Lower leg skin (tissue), 4 donors: ENCODE results near the gene RAB1A. TPM values are rescaled to one million over a fixed set of nuclear protein-coding genes. Genes with fewer than 3 reads are reported as not detected.
"Not testable (repeated sequence)": the region's sequence is repeated elsewhere in the genome, so short reads cannot be mapped to it uniquely, and the experiment has no call there.

Experiments
- DNase-seq, 2 donors: peaks; one replicate each; pipeline ENCODE4 v3.0.0-alpha.2; 2019; ENCODE audit warnings: low spot score in 2 of 2
- H3K4me3 ChIP-seq: fragments of 200-600 bp; sonication (generic); 2 replicates; pipeline ENCODE4 v1.5.1; 2017; ENCODE audit warnings: mild to moderate bottlenecking, low read depth; ENCODE audit not compliant: poor library complexity, severe bottlenecking
- CTCF ChIP-seq, 3 donors: fragments of 450-650 bp; IDR thresholded peaks; one replicate each; pipeline ENCODE4 v1.5.1; 2016; ENCODE audit warnings: antibody characterized with exemption in 3 of 3, mild to moderate bottlenecking in 3 of 3, moderate library complexity in 2 of 3
- POLR2A ChIP-seq, 2 donors: fragments of 450-650 bp; IDR thresholded peaks; one replicate each; pipeline ENCODE4 v1.6.1; 2016 to 2017; ENCODE audit warnings: antibody characterized with exemption in 2 of 2, mild to moderate bottlenecking in 1 of 2, moderate library complexity in 1 of 2
- WGBS, 2 donors: methylation state at CpG; one replicate each; pipeline ENCODE4 v1.1.5; 2018; 5-methylcytosine and 5-hydroxymethylcytosine counted together
- intact Hi-C: fragments of 100-400 bp; cut with DNase I; formaldehyde crosslinking; loops from one replicate; pipeline ENCODE4 v1.15.0; 2023; ENCODE audit warnings: low total_unique reads
- total RNA-seq, 4 donors: library from RNA; depleted of rRNA; stranded (reverse); fragments of >200 nt; gene quantifications; one replicate each; pipeline ENCODE4 v1.1.0, GENCODE V29; 2016

The RAB1A gene
- total RNA-seq, 4 donors from 2014 or later = 49.1 to 68.0 (median 55.2) TPM

- no peak overlapping the region for H3K4me3 ChIP-seq
- WGBS, 2 donors = 73 to 74% methylated on average over 6 of the region's 6 CpGs
- intact Hi-C loops = no loop called here
- no peak for TF ChIP-seq CTCF (IDR thresholded peaks at IDR 0.05)
- TF ChIP-seq POLR2A (IDR thresholded peaks at IDR 0.05) = no peak
- no peak for DNase-seq
These were observed 28.7 kb upstream of the RAB1A start for GRCh38 chr2:65158557-65158956.

DNA sequence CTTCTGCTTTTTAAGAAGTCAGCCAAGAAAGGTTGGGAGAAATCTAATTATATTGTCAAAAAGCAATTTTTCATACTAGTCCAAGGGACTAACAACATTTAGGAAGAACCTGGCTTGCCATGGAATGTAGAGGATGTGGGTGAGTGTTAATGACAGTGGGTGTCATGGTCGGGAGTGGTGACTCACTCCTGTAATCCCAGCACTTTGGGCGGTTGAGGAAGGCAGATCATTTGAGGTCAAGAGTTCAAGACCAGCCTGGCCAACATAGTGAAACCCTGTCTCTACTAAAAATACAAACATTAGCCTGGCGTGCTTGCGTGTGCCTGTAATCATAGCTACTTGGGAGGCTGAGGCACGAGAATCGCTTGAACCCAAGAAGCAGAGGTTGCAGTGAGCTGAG lies 27.9 kb upstream of the RAB1A start:
- 67 to 76% methylated on average over 6 of the region's 6 CpGs for WGBS, 2 donors
- H3K4me3 ChIP-seq, DNase-seq, intact Hi-C loops: not testable (repeated sequence)

DNA sequence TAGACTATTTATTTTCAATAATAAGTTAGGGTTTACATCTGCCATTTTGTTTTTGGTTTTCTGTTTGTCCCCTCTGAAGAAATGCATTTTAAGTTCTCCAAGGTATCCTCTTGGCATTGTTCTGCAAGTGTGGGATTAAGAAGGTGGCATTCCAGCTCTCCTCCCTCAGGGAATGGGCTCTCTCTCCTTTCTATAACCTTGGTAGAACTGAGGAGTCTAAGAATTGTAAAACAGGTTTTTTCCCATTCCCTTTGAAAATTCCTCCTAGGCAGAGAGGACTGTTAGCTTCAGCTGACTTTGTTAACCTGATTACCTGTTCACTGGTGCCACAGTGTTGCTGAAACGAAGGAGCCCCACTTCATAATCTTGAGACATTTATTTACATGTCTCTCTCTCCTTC lies 26.1 kb upstream of the RAB1A start:
- no peak for DNase-seq
- intact Hi-C loops = no loop called here
- no peak overlapping the region for H3K4me3 ChIP-seq
- WGBS, 2 donors = 64 to 66% methylated on average over 1 of the region's 1 CpG
- TF ChIP-seq CTCF (IDR thresholded peaks at IDR 0.05) (no peak), POLR2A (IDR thresholded peaks at IDR 0.05) (no peak)

- intact Hi-C loops = no loop called here
- no peak overlapping the region for H3K4me3 ChIP-seq
- no peak for DNase-seq
- 90 to 94% methylated on average over 3 of the region's 3 CpGs for WGBS, 2 donors
- TF ChIP-seq POLR2A (IDR thresholded peaks at IDR 0.05) = no peak
- TF ChIP-seq CTCF (IDR thresholded peaks at IDR 0.05) = no peak
These were observed 23.6 kb upstream of the RAB1A start for GRCh38 chr2:65153515-65153914.

DNA sequence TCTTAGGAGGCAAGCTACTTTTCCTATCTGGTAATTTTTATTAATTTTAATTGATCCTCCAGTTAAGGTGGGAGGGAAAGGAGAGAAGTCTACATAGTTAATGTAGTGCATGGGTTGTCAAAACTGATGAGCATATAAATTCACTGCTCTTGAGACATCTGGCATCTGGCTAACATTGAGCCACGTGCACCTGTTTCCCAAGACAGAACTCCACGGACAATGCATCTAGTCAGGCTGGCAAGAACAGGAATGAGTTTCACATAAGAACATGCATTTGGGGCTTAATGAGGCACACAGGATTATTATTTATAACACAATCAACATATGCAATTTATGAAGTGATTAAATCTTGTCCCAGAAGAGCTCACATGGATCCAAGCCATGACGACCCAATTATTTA lies 16.2 kb upstream of the RAB1A start:
- TF ChIP-seq POLR2A (IDR thresholded peaks at IDR 0.05) = no peak
- TF ChIP-seq CTCF (IDR thresholded peaks at IDR 0.05) = no peak
- no peak for DNase-seq
- WGBS, 2 donors = 59 to 77% methylated on average over 3 of the region's 3 CpGs
- intact Hi-C loops = no loop called here
- no peak overlapping the region for H3K4me3 ChIP-seq

- peak in 1 of 2 donors; percentile 17 for DNase-seq
- TF ChIP-seq CTCF (IDR thresholded peaks at IDR 0.05) (no peak), POLR2A (IDR thresholded peaks at IDR 0.05) (no peak)
- 48% methylated on average over 2 of the region's 2 CpGs for WGBS, 2 donors
- H3K4me3 ChIP-seq = no peak overlapping the region
- intact Hi-C loops = no loop called here
These were observed 14.7 kb upstream of the RAB1A start for GRCh38 chr2:65144571-65144970.
